DND-41 (cell line): ENCODE results near the gene RNF111.

Experiments used
- CTCF ChIP-seq: IDR thresholded peaks from 2 replicates; pipeline ENCODE4 v1.5.1; 2012; ENCODE audit warnings: borderline replicate concordance, low read length, moderate library complexity, mild to moderate bottlenecking; ENCODE audit not compliant: poor library complexity, severe bottlenecking; ENCODE audit errors: extremely low read depth
- EZH2 ChIP-seq: IDR thresholded peaks from 3 replicates; pipeline ENCODE4 v1.6.1; 2012; ENCODE audit warnings: borderline replicate concordance, low read depth, mild to moderate bottlenecking, moderate library complexity, low read length, inconsistent platforms; ENCODE audit not compliant: severe bottlenecking

GRCh38 chr15:58951388-58952007, 36.0 kb upstream of the RNF111 start:
- TF ChIP-seq CTCF (no peak), EZH2 (no peak)
